Measurements from ENCODE around the gene KLK5.

The KLK5 gene

GRCh38 chr19:50967929-50968715 lies 15.3 kb upstream of the KLK5 start:
- DNase-seq, result no peak
- Histone ChIP-seq H3K27ac (no peak overlapping the region), H3K9me3 (ENCODE audit: severe bottlenecking) (no peaks in the 10 kb centered on the region), H3K27me3 (ENCODE audit: insufficient read depth, low read depth, severe bottlenecking) (peaks cover 84% of the 10 kb centered on the region), H3K36me3 (no peaks in the 10 kb centered on the region), H3K4me3 (ENCODE audit: low read depth, low read length) (no peak overlapping the region)
- TF ChIP-seq, protein P1, sequence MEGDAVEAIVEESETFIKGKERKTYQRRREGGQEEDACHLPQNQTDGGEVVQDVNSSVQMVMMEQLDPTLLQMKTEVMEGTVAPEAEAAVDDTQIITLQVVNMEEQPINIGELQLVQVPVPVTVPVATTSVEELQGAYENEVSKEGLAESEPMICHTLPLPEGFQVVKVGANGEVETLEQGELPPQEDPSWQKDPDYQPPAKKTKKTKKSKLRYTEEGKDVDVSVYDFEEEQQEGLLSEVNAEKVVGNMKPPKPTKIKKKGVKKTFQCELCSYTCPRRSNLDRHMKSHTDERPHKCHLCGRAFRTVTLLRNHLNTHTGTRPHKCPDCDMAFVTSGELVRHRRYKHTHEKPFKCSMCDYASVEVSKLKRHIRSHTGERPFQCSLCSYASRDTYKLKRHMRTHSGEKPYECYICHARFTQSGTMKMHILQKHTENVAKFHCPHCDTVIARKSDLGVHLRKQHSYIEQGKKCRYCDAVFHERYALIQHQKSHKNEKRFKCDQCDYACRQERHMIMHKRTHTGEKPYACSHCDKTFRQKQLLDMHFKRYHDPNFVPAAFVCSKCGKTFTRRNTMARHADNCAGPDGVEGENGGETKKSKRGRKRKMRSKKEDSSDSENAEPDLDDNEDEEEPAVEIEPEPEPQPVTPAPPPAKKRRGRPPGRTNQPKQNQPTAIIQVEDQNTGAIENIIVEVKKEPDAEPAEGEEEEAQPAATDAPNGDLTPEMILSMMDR (IDR thresholded peaks at IDR 0.05; ENCODE audit: low read depth, low read length), result no peak

DNA sequence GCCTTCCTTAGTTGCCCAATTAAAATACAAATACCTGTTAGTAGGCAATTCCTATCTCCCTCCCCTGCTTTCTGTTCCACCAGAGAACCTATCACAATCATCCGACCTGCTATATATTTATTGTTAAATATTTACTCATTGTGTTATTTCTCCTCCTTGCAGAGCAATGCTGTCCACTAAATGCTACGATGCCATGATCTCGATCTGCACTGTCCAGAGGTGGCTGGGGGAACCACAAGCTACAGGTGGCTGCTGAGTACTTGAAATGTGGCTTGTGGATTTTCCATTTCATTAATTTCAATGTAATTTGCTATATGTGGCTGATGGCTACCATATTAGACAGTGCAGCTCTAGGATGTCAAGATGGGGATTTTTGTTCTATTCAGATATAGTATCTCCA lies 11.4 kb upstream of the KLK5 start:
- TF ChIP-seq, protein P1 (IDR thresholded peaks at IDR 0.05; ENCODE audit: low read depth, low read length), result no peak
- no peaks in the 10 kb centered on the region for H3K36me3 ChIP-seq
- H3K9me3 ChIP-seq (ENCODE audit: severe bottlenecking), result no peaks in the 10 kb centered on the region
- H3K27ac ChIP-seq, result no peak overlapping the region
- no peak for DNase-seq
- no peak overlapping the region for H3K4me3 ChIP-seq (ENCODE audit: low read depth, low read length)
- H3K27me3 ChIP-seq (ENCODE audit: insufficient read depth, low read depth, severe bottlenecking), result peaks cover 66% of the 10 kb centered on the region

DNA sequence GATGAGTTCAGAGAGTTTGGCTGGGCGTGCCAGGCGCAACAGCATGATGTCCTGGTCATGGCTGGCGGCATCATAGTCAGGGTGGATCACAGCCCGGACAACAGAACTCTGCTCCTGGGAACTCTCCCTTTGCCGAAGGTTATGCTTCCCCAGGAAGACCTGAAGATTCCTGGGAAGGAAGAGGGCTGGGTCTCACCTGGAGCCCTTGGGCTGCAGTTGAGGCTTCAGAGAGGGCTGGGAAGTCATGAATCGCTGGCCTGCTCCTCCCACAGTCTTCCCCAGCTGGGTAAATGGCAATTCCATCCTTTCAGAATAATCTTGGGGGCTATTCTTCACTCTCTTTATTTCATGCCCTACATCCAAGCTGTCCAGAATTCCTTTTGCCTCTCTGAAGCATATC lies 10.5 kb upstream of the KLK5 start:
- H3K36me3 ChIP-seq, result no peaks in the 10 kb centered on the region

GRCh38 chr19:50962245-50962644 lies 9.4 kb upstream of the KLK5 start:
- Histone ChIP-seq H3K36me3 (no peaks in the 10 kb centered on the region), H3K27me3 (ENCODE audit: insufficient read depth, low read depth, severe bottlenecking) (peaks cover 71% of the 10 kb centered on the region), H3K4me3 (ENCODE audit: low read depth, low read length) (no peak overlapping the region), H3K9me3 (ENCODE audit: severe bottlenecking) (no peaks in the 10 kb centered on the region), H3K27ac (no peak overlapping the region)
- DNase-seq, result no peak
- TF ChIP-seq, protein P1 (IDR thresholded peaks at IDR 0.05; ENCODE audit: low read depth, low read length), result no peak

More for the DNA sequence above, 10.5 kb upstream of the KLK5 start:
- Histone ChIP-seq H3K27ac (no peak overlapping the region), H3K4me3 (ENCODE audit: low read depth, low read length) (no peak overlapping the region), H3K27me3 (ENCODE audit: insufficient read depth, low read depth, severe bottlenecking) (peaks cover 69% of the 10 kb centered on the region), H3K9me3 (ENCODE audit: severe bottlenecking) (no peaks in the 10 kb centered on the region)
- DNase-seq, result no peak
- TF ChIP-seq, protein P1 (IDR thresholded peaks at IDR 0.05; ENCODE audit: low read depth, low read length), result no peak

GRCh38 chr19:50959731-50960500 lies 7.1 kb upstream of the KLK5 start:
- H3K36me3 ChIP-seq, result no peaks in the 10 kb centered on the region
- H3K9me3 ChIP-seq (ENCODE audit: severe bottlenecking), result no peaks in the 10 kb centered on the region
- H3K4me3 ChIP-seq (ENCODE audit: low read depth, low read length), result no peak overlapping the region
- H3K27ac ChIP-seq, result no peak overlapping the region
- H3K27me3 ChIP-seq (ENCODE audit: insufficient read depth, low read depth, severe bottlenecking), result peaks cover 69% of the 10 kb centered on the region
- TF ChIP-seq, protein P1 (IDR thresholded peaks at IDR 0.05; ENCODE audit: low read depth, low read length), result no peak
- DNase-seq, result no peak
